ENCODE measurements around the gene GSTA3.

Gene GSTA3

GRCh38 chr6:52877786-52878185 is 31.7 kb downstream of the GSTA3 start:
- Histone ChIP-seq H3K27ac (ENCODE audit: extremely low read depth, low read depth, low read length) (no peak overlapping the region), H3K36me3 (ENCODE audit: control insufficient read depth in 2 of 2, insufficient read depth in 1 of 2, low read length in 2 of 2) (no peaks in the 10 kb centered on the region), H3K9me3 (ENCODE audit: control insufficient read depth, insufficient read depth, low read depth, low read length) (no peaks in the 10 kb centered on the region), H3K4me1 (ENCODE audit: control insufficient read depth, insufficient read depth, low read length) (peaks cover 6% of the 10 kb centered on the region), H3K4me3 (ENCODE audit: low read depth, low read length) (no peak overlapping the region)
- ChIA-PET CTCF (interaction anchor here (0.9 to 1.8 kb wide), 3 partner anchors 11 to 179 kb away, joined by 4 to 5 read pairs (median 5); partner anchors contain the start of gene GSTA4), POLR2A (interaction anchor here (0.8 kb wide), 1 partner anchor 120 kb away, joined by 3 read pairs; no protein-coding TSS in a partner anchor)
- no peak for TF ChIP-seq INSM2 (tag by site-specific recombination; IDR thresholded peaks at IDR 0.05)
- no peak for TF ChIP-seq ZNF549 (tag by site-specific recombination; IDR thresholded peaks at IDR 0.05)
- TF ChIP-seq ZSCAN5A (tag by site-specific recombination; IDR thresholded peaks at IDR 0.05), result no peak
- TF ChIP-seq ZNF777 (tag by site-specific recombination; IDR thresholded peaks at IDR 0.05; ENCODE audit: borderline replicate concordance), result no peak

- TF ChIP-seq ZNF558 (tag by site-specific recombination; IDR thresholded peaks at IDR 0.05) (no peak), ZNF391 (tag by site-specific recombination; IDR thresholded peaks at IDR 0.05; ENCODE audit: borderline replicate concordance, low read depth) (no peak), PRDM1 (tag by site-specific recombination; IDR thresholded peaks at IDR 0.05) (no peak), ZFP37 (tag by site-specific recombination; IDR thresholded peaks at IDR 0.05) (no peak), ZNF555 (tag by site-specific recombination; conservative IDR thresholded peaks at IDR 0.05) (no peak), ZNF266 (tag by site-specific recombination; IDR thresholded peaks at IDR 0.05; ENCODE audit: low read depth) (no peak)
- H3K4me1 ChIP-seq (ENCODE audit: control insufficient read depth, insufficient read depth, low read length), result peaks cover 6% of the 10 kb centered on the region
- H3K9me3 ChIP-seq (ENCODE audit: control insufficient read depth, insufficient read depth, low read depth, low read length), result no peaks in the 10 kb centered on the region
- H3K4me3 ChIP-seq (ENCODE audit: low read depth, low read length), result no peak overlapping the region
- POLR2A ChIA-PET, result interaction anchor here (0.8 kb wide), 1 partner anchor 120 kb away, joined by 3 read pairs; no protein-coding TSS in a partner anchor
- H3K36me3 ChIP-seq (ENCODE audit: control insufficient read depth in 2 of 2, insufficient read depth in 1 of 2, low read length in 2 of 2), result no peaks in the 10 kb centered on the region
- H3K27ac ChIP-seq (ENCODE audit: extremely low read depth, low read depth, low read length), result no peak overlapping the region
- CTCF ChIA-PET, result interaction anchor here (0.7 to 1.8 kb wide), 5 partner anchors 12 to 490 kb away, joined by 3 to 5 read pairs (median 4); partner anchors contain the start of gene GSTA4
Observed at GRCh38 chr6:52877168-52877567, 32.3 kb downstream of the GSTA3 start.

- Histone ChIP-seq H3K4me1 (ENCODE audit: control insufficient read depth, insufficient read depth, low read length) (peaks cover 6% of the 10 kb centered on the region), H3K9me3 (ENCODE audit: control insufficient read depth, insufficient read depth, low read depth, low read length) (no peaks in the 10 kb centered on the region), H3K27ac (ENCODE audit: extremely low read depth, low read depth, low read length) (no peak overlapping the region), H3K4me3 (ENCODE audit: low read depth, low read length) (no peak overlapping the region), H3K36me3 (ENCODE audit: control insufficient read depth in 2 of 2, insufficient read depth in 1 of 2, low read length in 2 of 2) (no peaks in the 10 kb centered on the region)
- no peak for TF ChIP-seq ZNF292 (tag by site-specific recombination; IDR thresholded peaks at IDR 0.05; ENCODE audit: borderline replicate concordance, low read depth)
- ChIA-PET POLR2A (interaction anchor here (0.6 kb wide), 1 partner anchor 425 kb away, joined by 3 read pairs; no protein-coding TSS in a partner anchor), CTCF (interaction anchor here (0.9 to 1.2 kb wide), 2 partner anchors 234 to 489 kb away, joined by 3 to 5 read pairs; no protein-coding TSS in a partner anchor)
Observed at GRCh38 chr6:52876056-52876787, 33.3 kb downstream of the GSTA3 start.

- Histone ChIP-seq H3K4me3 (ENCODE audit: low read depth, low read length) (no peak overlapping the region), H3K27ac (ENCODE audit: extremely low read depth, low read depth, low read length) (no peak overlapping the region), H3K36me3 (ENCODE audit: control insufficient read depth in 2 of 2, insufficient read depth in 1 of 2, low read length in 2 of 2) (no peaks in the 10 kb centered on the region), H3K9me3 (ENCODE audit: control insufficient read depth, insufficient read depth, low read depth, low read length) (no peaks in the 10 kb centered on the region), H3K4me1 (ENCODE audit: control insufficient read depth, insufficient read depth, low read length) (peaks cover 6% of the 10 kb centered on the region)
- CTCF ChIA-PET, result interaction anchor here (0.9 to 1.6 kb wide), 3 partner anchors 9 to 123 kb away, joined by 3 to 4 read pairs (median 3); partner anchors contain the start of gene GSTA4
- POLR2A ChIA-PET, result no interaction called here
- TF ChIP-seq MZF1 (tag by site-specific recombination; IDR thresholded peaks at IDR 0.05; ENCODE audit: borderline replicate concordance) (peak; percentile 86; the same call in 1 of the 2 replicates), ZBTB10 (tag by site-specific recombination; IDR thresholded peaks at IDR 0.05) (no peak), ZNF658 (tag by site-specific recombination; IDR thresholded peaks at IDR 0.05) (no peak), ZNF138 (tag by site-specific recombination; IDR thresholded peaks at IDR 0.05; ENCODE audit: borderline replicate concordance) (no peak), ZNF768 (tag by site-specific recombination; IDR thresholded peaks at IDR 0.05) (no peak), ZNF449 (tag by site-specific recombination; IDR thresholded peaks at IDR 0.05) (no peak), ZNF426 (tag by site-specific recombination; IDR thresholded peaks at IDR 0.05) (no peak), ZNF660 (tag by site-specific recombination; IDR thresholded peaks at IDR 0.05) (no peak)
Observed at GRCh38 chr6:52872031-52872430, 37.5 kb downstream of the GSTA3 start.
